Measurements from ENCODE around the gene IL7R.
"Not testable (repeated sequence)": the region's sequence is repeated elsewhere in the genome, so short reads cannot be mapped to it uniquely, and the experiment has no call there.

Gene IL7R

GRCh38 chr5:35878079-35878478, 21.4 kb downstream of the IL7R start:
- no peak for DNase-seq

- no peak for DNase-seq
Observed at GRCh38 chr5:35879096-35879495, 22.4 kb downstream of the IL7R start.

GRCh38 chr5:35879649-35880048, 23.0 kb downstream of the IL7R start:
- no peak for DNase-seq

GRCh38 chr5:35880156-35880555, 23.5 kb downstream of the IL7R start:
- peak; percentile 84 for DNase-seq

GRCh38 chr5:35881758-35882157, 25.1 kb downstream of the IL7R start:
- DNase-seq: no peak

- DNase-seq: peak; percentile 47
Observed at GRCh38 chr5:35884191-35884769, 27.6 kb downstream of the IL7R start.

GRCh38 chr5:35884773-35885172, 28.1 kb downstream of the IL7R start:
- no peak for DNase-seq

GRCh38 chr5:35886381-35886780, 29.7 kb downstream of the IL7R start:
- no peak for DNase-seq

- DNase-seq: peak; percentile 25
Observed at GRCh38 chr5:35887321-35888100, 30.8 kb downstream of the IL7R start.

- DNase-seq: no peak
Observed at GRCh38 chr5:35890021-35891020, 33.6 kb downstream of the IL7R start.

GRCh38 chr5:35892799-35893198, 36.1 kb downstream of the IL7R start:
- DNase-seq: not testable (repeated sequence)

GRCh38 chr5:35894131-35894530, 37.4 kb downstream of the IL7R start:
- no peak for DNase-seq

GRCh38 chr5:35898952-35899660, 42.4 kb downstream of the IL7R start:
- no peak for DNase-seq

- DNase-seq: no peak
Observed at GRCh38 chr5:35899800-35900199, 43.1 kb downstream of the IL7R start.

- DNase-seq: no peak
Observed at GRCh38 chr5:35900972-35901695, 44.4 kb downstream of the IL7R start.

GRCh38 chr5:35902046-35902672, 45.5 kb downstream of the IL7R start:
- peak; percentile 46 for DNase-seq

- no peak for DNase-seq
Observed at GRCh38 chr5:35903631-35904203, 47.0 kb downstream of the IL7R start.

- DNase-seq: no peak
Observed at GRCh38 chr5:35904443-35905132, 47.9 kb downstream of the IL7R start.

GRCh38 chr5:35908228-35908627, 51.5 kb downstream of the IL7R start:
- no peak for DNase-seq

- peak; percentile 5 for DNase-seq
Observed at GRCh38 chr5:35908814-35909213, 52.1 kb downstream of the IL7R start.

GRCh38 chr5:35919191-35919590, 62.5 kb downstream of the IL7R start:
- no peak for DNase-seq

Data from OCI-M1 (cell line).